PFSK-1 (cell line): ENCODE data around the gene GSG1L2.

Experiments used
- FOXP2 ChIP-seq: optimal IDR thresholded peaks from 2 replicates; pipeline ENCODE3; 2011; ENCODE audit warnings: borderline replicate concordance, control low read depth, inconsistent platforms; ENCODE audit not compliant: insufficient read depth; ENCODE audit errors: extremely low read length, extremely low read depth
- POLR2AphosphoS5 ChIP-seq: IDR thresholded peaks from 2 replicates; pipeline ENCODE4 v1.6.1; 2012; ENCODE audit warnings: low read depth, mild to moderate bottlenecking, control low read depth, low read length, moderate library complexity
- REST ChIP-seq, 2 experiments: IDR thresholded peaks; 2 replicates each; pipeline versions ENCODE4 v1.6.1 to v1.8.0; 2011 to 2012; ENCODE audit warnings: low read depth in 2 of 2, low read length in 2 of 2, control low read depth in 1 of 2, inconsistent platforms in 1 of 2, mild to moderate bottlenecking in 1 of 2, moderate library complexity in 1 of 2; ENCODE audit not compliant: insufficient read depth in 1 of 2
- SIN3A ChIP-seq: IDR thresholded peaks from 2 replicates; pipeline ENCODE4 v1.6.1; 2012; ENCODE audit warnings: mild to moderate bottlenecking, low read length, moderate library complexity, borderline replicate concordance; ENCODE audit not compliant: insufficient read depth
- TAF1 ChIP-seq: IDR thresholded peaks from 2 replicates; pipeline ENCODE4 v1.6.1; 2012; ENCODE audit warnings: low read length, control low read depth, borderline replicate concordance; ENCODE audit not compliant: insufficient read depth

The GSG1L2 gene

GRCh38 chr17:9818760-9819159, 3.1 kb downstream of the GSG1L2 start:
- TF ChIP-seq FOXP2 (no peak), SIN3A (no peak), REST (IDR thresholded peaks at IDR 0.05; ENCODE audit: insufficient read depth in 1 of 2, low read depth in 2 of 2, low read length in 2 of 2) (no peak), TAF1 (no peak), POLR2AphosphoS5 (no peak)

DNA sequence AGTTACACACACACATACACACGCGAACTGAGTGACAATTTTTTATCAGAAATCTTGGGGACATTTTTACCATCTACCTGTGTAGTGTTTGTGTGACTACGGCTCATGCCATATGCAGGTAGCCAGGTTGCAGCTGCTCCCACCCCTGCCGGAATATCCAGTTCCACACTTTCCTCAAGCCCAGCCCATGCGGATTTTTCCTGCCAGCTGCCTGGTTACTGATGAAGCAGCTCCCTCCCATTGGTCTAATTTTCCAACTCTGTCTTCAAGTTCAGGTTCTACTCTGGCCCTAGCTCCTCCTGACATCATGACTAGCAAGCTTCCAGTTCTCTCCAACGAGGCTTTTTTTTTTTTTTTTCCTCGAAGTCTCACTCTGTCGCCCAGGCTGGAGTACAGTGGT, 4.8 kb downstream of the GSG1L2 start:
- TF ChIP-seq TAF1 (no peak), SIN3A (no peak), REST (IDR thresholded peaks at IDR 0.05; ENCODE audit: insufficient read depth in 1 of 2, low read depth in 2 of 2, low read length in 2 of 2) (no peak), FOXP2 (no peak), POLR2AphosphoS5 (no peak)

GRCh38 chr17:9816472-9816871, 5.4 kb downstream of the GSG1L2 start:
- TF ChIP-seq FOXP2 (no peak), POLR2AphosphoS5 (no peak), REST (IDR thresholded peaks at IDR 0.05; ENCODE audit: insufficient read depth in 1 of 2, low read depth in 2 of 2, low read length in 2 of 2) (no peak), TAF1 (no peak), SIN3A (no peak)

- no peak for TF ChIP-seq REST (IDR thresholded peaks at IDR 0.05; ENCODE audit: insufficient read depth in 1 of 2, low read depth in 2 of 2, low read length in 2 of 2)
These were observed 7.4 kb downstream of the GSG1L2 start for GRCh38 chr17:9814337-9814945.

GRCh38 chr17:9813166-9813565, 8.7 kb downstream of the GSG1L2 start:
- TF ChIP-seq POLR2AphosphoS5 (no peak), FOXP2 (no peak), TAF1 (no peak), REST (IDR thresholded peaks at IDR 0.05; ENCODE audit: insufficient read depth in 1 of 2, low read depth in 2 of 2, low read length in 2 of 2) (no peak), SIN3A (no peak)
